RWPE2 (cell line): ENCODE measurements around the gene BARD1.

Experiments
- ATAC-seq: fragments of 200-7000 bp; cut with Tn5 transposase; 3 replicates; pipeline ENCODE4 v1.9.1; 2021; ENCODE audit warnings: low read depth
- DNase-seq: peaks from one replicate; pipeline ENCODE4 v3.0.0-alpha.2; 2020; ENCODE audit warnings: low spot score
- H3K27ac ChIP-seq: fragments of 450-650 bp; 2 replicates; pipeline ENCODE4 v1.5.1; 2017; ENCODE audit warnings: mild to moderate bottlenecking; ENCODE audit not compliant: poor library complexity, severe bottlenecking
- H3K27me3 ChIP-seq: fragments of 250-450 bp; sonication (Bioruptor Pico); 2 replicates; pipeline ENCODE4 v1.5.1; 2021; ENCODE audit warnings: mild to moderate bottlenecking, moderate library complexity; ENCODE audit not compliant: insufficient read depth, poor library complexity, severe bottlenecking
- H3K36me3 ChIP-seq: fragments of 250-450 bp; sonication (Bioruptor Pico); 2 replicates; pipeline ENCODE4 v1.5.1; 2020; ENCODE audit warnings: low read depth, mild to moderate bottlenecking, moderate library complexity
- H3K4me1 ChIP-seq: fragments of 250-450 bp; sonication (Bioruptor Pico); 2 replicates; pipeline ENCODE4 v1.5.1; 2021; ENCODE audit warnings: mild to moderate bottlenecking, moderate library complexity; ENCODE audit not compliant: insufficient read depth, poor library complexity, severe bottlenecking
- H3K4me3 ChIP-seq: fragments of 250-450 bp; sonication (Bioruptor Pico); 2 replicates; pipeline ENCODE4 v1.5.1; 2021; ENCODE audit warnings: mild to moderate bottlenecking, moderate library complexity; ENCODE audit not compliant: severe bottlenecking
- H3K9me3 ChIP-seq: fragments of 250-450 bp; sonication (Bioruptor Pico); 2 replicates; pipeline ENCODE4 v1.5.1; 2021; ENCODE audit warnings: mild to moderate bottlenecking, moderate library complexity; ENCODE audit not compliant: severe bottlenecking
- CTCF ChIP-seq: fragments of 450-650 bp; IDR thresholded peaks from one replicate; pipeline ENCODE4 v1.5.1; 2017; ENCODE audit warnings: mild to moderate bottlenecking, moderate library complexity; ENCODE audit not compliant: poor library complexity, severe bottlenecking

The BARD1 gene

GRCh38 chr2:214837466-214837865 is 28.0 kb upstream of the BARD1 start:
- Histone ChIP-seq H3K27ac (no peak overlapping the region), H3K9me3 (no peaks in the 10 kb centered on the region), H3K4me3 (no peak overlapping the region), H3K4me1 (no peaks in the 10 kb centered on the region), H3K27me3 (no peaks in the 10 kb centered on the region), H3K36me3 (no peaks in the 10 kb centered on the region)
- ATAC-seq = no peak
- no peak for TF ChIP-seq CTCF
- DNase-seq = no peak

- no peak for DNase-seq
- H3K27me3 ChIP-seq = no peaks in the 10 kb centered on the region
- H3K27ac ChIP-seq = no peak overlapping the region
- H3K4me1 ChIP-seq = no peaks in the 10 kb centered on the region
- no peak overlapping the region for H3K4me3 ChIP-seq
- no peak for ATAC-seq
- no peaks in the 10 kb centered on the region for H3K9me3 ChIP-seq
- no peak for TF ChIP-seq CTCF
- no peaks in the 10 kb centered on the region for H3K36me3 ChIP-seq
Observed at GRCh38 chr2:214836568-214836967, 27.1 kb upstream of the BARD1 start.

GRCh38 chr2:214830794-214831346 is 21.4 kb upstream of the BARD1 start:
- Histone ChIP-seq H3K4me1 (peaks cover 4% of the 10 kb centered on the region), H3K27me3 (no peaks in the 10 kb centered on the region), H3K9me3 (no peaks in the 10 kb centered on the region), H3K36me3 (no peaks in the 10 kb centered on the region), H3K27ac (no peak overlapping the region), H3K4me3 (no peak overlapping the region)
- no peak for DNase-seq
- ATAC-seq = 0 out of 3 replicates have a peak, but pooled peaks have one; percentile 45
- peak; percentile 40 for TF ChIP-seq CTCF

- DNase-seq = no peak
- H3K4me1 ChIP-seq = no peaks in the 10 kb centered on the region
- no peaks in the 10 kb centered on the region for H3K9me3 ChIP-seq
- H3K27ac ChIP-seq = no peak overlapping the region
- no peak overlapping the region for H3K4me3 ChIP-seq
- no peaks in the 10 kb centered on the region for H3K36me3 ChIP-seq
- no peak for ATAC-seq
- no peak for TF ChIP-seq CTCF
- H3K27me3 ChIP-seq = no peaks in the 10 kb centered on the region
Observed at GRCh38 chr2:214816008-214816533, 6.6 kb upstream of the BARD1 start.

GRCh38 chr2:214810671-214811070 is 1.2 kb upstream of the BARD1 start:
- Histone ChIP-seq H3K4me1 (peaks cover 11% of the 10 kb centered on the region), H3K36me3 (no peaks in the 10 kb centered on the region), H3K27ac (peak overlapping the region; percentile 89), H3K4me3 (peak overlapping the region; percentile 34), H3K27me3 (no peaks in the 10 kb centered on the region), H3K9me3 (no peaks in the 10 kb centered on the region)
- ATAC-seq (no peak), DNase-seq (no peak)
- TF ChIP-seq CTCF = no peak
